ENCODE measurements around the gene CCDC12.

CCDC12 gene

DNA sequence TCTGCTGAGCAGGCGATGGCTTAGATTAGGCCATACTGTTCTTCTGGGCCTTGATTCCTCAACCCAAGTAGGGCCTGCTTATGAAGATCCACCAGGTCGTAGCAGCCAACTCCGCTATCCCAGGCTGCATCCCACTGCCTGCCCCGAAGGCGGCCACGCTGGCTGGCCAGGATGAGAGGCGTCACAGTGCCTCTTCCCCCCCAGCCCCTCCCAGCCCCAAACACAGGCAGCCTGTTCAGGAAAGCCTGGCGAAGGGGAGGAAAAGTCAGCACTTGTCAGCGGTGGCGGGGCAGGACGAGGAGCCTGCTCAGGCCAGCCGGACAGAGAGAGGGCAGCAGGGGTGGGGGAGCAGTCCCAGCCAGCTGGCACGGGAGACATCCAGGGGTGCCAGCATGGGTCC lies 87.8 kb downstream of the CCDC12 start:
- no peak for DNase-seq

DNA sequence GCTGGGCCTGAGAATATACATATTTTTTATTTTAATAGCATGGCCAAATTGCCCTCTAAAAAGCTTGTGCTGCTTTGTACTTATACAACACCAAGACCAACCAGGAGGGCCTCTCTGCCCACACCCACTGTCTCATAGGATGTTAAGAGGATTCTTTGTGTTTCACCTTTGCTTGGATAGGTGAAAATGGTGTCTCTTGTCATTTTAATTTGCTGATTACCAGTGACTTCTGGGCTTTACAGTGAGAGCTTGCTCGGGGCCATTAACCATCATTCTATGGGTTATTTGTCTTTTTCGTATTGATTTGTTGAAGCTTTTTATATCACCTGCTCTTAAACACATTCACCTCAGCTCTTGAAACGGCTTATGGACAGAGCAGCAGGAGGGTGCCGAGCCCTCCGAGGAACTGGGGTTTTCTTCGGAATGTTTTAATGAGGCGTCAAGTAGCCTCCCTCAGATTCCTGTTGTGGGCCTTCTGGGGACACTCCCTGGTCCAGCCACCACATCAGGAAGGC lies 88.5 kb downstream of the CCDC12 start:
- no peak for DNase-seq

DNA sequence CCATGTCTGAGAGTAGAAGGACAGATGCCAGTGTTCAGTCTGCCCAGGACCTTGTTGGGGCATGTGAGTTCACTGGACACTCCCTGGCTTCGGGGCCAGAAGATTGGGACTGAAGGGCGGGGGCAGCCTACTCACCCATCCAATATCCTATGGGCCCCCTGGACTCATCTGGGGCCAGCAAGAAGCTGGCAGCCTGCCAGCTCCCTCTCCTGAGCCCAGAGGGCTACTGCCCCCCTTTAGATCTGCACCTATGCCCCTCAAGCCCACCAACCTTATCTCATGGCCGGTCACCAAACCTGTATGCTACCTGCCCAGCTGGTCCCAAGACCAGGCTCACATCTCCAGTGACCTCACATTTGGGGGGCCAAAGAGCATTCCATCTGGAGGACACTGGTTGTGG lies 90.9 kb downstream of the CCDC12 start:
- no peak for DNase-seq

DNA sequence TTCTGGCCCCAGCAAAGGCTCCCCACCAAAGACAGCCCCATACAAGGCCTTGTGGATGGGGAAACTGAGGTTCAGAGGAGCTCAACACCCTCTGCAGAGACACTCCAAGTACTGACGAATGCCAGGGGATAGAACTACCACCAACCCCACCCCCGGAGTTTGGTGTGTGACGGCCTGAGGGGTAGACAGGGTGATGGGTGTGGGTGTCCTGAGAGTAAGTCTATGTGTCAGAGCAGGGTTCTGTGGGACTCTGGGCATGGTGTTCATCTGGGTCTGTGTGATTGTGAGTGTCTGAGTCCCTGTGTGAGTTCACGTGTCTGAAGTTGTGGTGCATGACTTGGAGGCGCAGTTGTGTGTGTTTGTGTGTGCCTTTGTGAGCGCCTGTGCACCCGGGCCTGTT lies 91.6 kb downstream of the CCDC12 start:
- DNase-seq, result no peak

DNA sequence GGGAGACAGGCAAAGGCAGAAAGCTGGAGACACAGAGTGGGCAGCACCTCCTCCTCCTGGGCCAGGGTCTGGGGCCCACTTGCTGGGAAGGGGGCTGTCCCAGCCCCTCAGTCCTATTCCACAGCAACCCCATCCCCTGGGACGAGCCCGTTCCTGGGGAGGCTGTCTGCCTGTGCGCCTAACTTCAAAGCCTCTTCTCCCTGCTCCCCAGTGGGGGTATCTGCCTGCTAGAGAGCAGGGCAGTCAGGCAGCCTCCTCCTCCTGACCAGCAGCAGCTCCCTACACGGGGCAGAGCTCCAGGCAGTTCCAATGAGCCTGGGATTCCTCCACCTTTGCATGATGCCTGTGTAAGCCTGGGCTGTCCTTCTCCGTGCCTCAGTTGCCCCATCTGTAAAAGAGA lies 92.1 kb downstream of the CCDC12 start:
- DNase-seq, result no peak

DNA sequence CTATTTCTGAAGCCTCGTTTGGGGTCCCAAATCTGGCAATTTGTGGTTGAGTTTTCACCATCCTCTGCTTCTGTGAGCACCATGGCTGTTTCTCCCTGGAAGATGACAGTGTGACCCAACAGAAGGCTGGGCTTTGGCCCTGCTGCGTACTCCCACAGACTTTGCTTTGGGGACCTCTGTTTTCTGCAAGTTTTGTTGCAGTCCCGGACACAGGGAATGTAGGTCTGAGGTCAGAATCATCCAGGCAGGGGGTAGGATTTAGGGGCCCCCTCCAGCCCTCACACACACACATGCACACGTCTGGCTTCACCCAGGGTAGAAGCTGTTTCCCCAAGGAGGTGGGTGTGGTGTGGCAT lies 92.7 kb downstream of the CCDC12 start:
- DNase-seq, result no peak

DNA sequence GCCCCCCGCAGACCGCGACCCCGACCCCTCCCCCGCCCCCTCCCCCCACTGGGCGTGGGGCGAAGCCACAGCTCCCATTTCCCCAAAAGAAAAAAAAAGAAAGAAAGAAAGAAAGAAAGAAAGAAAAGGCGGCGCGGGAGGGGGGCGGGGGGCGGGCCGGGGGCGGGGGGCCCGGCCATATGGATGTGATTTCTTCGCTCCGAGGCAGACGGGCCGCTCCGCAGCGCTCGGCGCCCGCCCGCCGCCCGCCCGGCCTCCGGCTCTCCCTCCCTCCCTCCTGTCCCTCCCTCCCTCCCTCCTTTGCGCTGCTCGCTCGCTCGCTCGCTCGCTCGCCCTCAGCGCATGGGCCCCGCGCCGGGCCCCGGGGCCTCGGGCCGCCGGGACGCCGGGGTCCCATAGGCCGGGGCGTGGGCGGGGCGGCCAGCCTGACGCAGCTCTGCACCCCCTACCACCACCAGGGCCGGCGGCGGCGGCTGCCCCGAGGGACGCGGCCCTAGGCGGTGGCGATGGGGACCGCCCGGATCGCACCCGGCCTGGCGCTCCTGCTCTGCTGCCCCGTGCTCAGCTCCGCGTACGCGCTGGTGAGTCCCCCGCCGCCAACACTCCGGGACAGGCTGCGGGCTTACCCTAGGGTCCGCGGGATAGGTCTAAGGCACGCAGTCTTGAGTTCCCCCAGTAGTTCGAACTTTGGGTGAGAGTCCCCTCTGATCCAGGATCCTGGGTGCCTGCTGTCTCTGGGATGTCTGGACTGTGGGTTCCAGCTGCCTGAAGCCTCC lies 93.3 kb downstream of the CCDC12 start:
- no peak for DNase-seq

DNA sequence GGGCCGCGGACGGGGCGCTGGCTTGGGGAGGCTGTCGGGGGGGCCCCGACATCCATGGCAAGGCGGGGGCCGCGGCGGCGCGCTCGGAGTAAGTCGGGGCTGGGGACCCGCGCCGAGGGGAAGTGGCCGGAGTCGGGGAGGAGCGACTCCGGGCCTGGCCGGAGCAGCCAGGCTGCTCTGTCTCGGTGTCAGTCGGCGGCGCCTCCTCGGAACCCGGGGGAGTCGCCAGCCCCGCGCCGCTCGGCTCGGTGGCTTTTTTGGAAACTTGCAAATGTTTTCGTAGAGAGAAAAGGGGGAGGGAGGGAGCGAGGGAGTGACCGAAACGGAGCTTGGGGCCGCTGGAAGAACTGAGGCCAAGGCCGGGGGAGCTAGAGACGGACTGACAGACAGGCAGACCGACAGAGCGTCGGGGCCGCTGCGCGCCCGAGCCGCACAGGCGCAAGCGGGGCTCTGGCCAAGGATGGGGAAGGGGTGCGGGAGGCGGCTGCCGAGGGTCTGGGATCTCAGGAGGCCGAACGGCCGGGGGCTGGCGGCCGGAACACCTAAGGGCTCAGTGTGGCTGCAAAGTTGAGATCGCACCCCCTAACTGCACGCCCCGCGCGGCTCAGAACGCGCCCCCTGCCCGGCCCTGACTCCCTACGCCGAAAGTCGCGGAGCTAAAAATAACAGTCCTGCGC lies 94.0 kb downstream of the CCDC12 start:
- no peak for DNase-seq

DNA sequence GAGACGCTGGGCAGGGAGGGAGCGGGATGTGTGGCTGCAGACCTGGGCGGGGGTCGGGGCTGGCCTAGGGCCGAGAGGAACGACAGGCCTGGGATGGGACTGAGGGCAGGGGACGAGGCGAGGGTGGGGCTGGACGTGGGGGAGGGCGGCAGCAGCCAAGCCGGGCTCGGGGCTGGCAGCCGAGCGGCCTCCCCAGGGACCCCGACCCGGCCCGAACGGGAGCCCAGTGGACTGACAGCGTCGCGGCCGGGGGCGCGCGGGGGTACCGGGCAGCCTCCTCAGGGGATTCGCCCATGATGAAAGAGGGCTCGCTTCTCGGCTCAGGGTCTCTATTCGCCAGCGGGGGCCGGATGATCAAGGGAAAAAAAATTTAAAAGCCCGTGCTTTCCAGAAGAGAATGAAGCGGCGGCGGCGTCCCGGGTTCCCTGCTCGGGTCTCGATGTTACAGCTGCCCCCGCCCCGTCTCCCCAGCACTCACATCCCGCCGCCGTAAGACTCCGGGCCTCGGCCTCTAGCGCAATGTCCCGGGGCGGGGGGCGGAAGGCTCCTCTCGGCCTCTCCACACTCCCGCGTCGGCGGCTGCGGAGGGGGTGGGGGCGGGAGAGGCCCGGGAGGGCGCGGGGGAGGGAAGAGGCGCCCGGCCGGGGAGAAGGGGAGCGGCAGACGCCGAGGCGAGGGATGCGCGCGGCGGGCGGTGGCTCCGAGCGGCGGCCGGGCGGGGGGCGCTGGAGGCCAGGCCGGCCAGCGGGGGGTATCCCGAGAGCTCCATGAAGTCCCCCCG lies 94.8 kb downstream of the CCDC12 start:
- no peak for DNase-seq

DNA sequence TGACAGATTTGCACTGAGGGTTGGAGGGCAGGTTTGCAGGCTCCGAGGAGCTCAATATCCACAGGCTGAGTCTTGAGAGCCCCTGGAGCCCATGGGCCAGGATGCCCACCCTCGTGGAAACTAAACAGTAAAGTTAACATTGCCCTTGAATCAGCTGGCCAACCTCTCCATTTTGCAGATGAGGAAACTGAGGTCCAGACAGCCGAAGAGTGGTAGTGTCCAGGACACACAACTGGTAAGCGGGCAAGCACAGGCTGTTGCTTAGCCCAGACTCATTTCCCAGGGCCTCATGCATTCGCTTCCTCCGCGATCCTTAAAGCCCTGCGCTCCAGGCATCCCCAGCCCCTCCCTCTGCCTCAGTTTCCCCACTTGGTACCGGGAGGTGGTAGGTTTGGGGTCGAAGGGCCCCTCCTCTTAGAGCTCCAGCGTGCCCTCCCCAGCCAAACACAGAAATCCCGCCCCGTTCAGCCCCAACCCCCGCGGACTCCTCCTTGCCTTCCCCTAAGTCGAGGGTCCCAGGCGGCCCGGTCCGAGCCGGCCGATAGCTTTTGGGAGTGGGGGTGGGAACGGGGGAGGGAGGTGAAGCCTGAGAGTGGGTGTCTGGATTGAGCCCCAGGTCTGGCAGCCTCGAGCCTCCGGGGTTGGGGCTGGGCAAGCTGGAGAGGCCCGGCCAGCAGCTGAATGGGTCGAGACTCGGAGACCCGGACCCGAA lies 95.5 kb downstream of the CCDC12 start:
- no peak for DNase-seq

DNA sequence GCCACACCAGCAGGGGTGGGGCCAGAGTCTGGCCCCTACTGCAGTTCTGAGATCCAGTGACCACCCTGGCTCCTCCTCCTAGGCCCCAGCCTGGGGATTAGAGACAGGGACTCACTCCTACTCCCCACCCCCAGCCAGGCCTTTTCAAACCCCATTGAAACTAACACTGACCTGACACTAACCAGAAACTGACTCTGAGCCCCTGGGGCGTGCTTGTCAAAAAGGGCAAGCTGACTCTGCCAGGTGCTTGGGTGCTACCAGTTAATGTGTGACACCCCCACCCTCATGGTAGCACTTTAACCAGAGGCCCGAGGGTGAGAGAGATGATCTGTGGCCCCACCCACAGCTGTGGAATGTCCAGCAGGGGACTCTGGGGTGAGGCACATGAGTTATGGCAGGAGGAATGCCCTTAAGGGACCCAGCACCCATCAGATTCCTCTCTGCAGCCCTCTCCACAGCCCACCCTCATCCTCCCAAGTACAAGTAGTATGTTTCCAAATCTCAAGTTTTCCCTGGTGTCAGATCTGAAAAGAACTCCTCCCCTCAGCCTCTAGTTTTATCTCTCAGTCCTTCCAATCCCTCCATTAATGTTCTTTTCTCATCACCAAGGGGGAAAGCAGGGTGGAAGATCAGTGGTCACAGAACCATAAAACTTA lies 97.6 kb downstream of the CCDC12 start:
- no peak for DNase-seq

DNA sequence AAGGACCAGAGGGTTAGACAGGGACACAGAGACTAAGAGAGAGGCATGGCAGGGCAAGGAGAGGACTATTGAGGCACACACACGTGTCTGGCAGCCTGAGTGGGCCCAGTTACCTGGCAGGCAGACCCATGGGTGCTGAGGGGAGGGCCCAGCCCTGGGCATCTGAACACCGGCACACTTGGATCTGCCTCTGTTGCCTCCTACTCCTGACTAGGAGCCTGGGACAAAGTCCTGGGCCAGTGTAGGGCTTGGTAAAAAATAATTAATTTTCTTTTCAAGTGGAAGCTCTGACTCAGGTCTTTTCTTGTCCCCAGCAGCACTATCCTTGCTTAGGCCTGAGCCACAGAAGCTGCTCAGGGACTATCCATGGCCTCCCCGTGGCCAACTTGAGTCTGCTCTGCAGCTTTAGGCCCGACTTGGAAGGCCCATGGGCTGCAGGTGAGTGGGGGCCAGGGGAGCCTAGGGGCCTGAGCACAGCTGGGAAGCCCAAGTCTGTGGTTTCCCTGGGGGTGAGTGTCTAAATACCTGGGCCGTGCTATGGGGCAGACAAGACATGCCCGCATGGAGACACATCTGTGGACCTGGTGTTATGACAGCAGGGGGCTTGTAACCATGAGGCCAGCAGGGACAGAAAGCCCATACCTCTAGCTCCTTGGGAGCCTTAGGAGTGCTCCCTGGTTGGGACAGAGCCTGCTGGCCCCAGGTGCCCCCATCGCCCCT lies 99.0 kb downstream of the CCDC12 start, which contains the start of gene PTH1R:
PTH1R (plus strand) TSS at position 316 of the 720 bp plus-strand sequence. CDS start 5,839 bp downstream, outside the sequence.
- DNase-seq, result no peak

DNA sequence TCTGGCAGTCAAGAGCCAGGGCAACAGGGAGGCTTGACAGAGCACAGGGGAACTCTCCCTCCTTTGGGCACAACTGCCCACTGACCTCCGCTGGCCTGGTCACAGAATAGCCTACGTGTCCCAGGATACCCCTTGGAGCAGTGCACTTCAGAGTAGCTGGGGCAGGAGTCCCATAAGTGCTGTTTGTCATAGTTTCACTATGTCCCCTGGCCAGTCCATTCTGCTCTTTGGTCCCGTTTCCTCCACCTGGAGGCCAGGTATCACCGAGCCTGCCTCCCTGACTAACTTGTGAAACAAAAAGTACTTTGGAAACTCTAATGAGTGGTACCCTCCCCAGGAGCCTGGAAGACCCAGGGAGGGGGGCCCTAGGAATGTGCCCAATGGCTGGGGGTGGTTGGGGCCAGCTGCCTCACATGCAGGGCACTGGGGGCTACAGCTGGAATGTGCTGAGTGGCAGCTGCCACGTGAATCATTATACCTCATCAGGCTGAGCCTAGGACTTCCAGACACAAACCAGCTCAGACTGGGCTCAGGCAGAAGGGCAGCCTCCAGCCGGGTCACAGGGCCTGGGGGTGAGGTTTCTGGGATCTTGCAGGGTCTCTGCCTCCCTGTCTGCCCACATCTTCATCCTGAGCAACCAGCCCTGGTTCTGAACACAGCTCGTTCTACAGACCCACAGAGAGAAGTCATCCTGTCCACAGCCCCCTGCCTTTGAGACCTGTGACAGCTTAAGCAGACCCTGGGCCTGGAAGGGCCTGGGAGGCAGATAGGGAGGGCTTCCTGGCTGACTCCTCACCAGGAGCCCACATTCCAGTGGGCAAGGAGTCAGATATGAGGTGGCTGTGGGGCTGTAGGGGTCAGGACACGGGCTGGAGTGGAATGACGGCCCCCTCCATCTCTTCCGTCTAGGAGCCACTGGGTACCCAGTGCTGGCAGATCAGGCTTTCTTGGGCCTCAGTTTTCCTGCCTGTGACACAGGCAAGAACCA lies 99.9 kb downstream of the CCDC12 start:
- no peak for DNase-seq

DNA sequence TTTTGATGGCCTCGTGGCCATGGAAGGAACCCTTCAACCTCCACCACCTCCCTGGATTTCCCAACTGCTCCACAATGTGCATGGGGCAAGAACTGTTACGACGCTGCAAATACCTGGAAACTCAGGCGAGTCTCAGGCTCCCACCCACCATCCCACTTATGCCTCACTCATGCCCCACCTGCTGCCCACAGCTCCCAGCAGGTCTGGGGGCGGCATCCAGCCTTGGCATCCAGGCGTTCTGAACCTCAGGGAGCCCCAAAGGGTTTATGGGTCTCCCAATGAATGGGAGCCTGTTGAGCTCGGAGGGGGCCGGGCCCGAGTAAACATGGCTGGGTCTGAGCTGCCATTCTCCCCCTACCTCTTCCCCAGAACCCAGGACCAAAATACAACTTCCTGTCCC lies 101.0 kb downstream of the CCDC12 start:
- no peak for DNase-seq

DNA sequence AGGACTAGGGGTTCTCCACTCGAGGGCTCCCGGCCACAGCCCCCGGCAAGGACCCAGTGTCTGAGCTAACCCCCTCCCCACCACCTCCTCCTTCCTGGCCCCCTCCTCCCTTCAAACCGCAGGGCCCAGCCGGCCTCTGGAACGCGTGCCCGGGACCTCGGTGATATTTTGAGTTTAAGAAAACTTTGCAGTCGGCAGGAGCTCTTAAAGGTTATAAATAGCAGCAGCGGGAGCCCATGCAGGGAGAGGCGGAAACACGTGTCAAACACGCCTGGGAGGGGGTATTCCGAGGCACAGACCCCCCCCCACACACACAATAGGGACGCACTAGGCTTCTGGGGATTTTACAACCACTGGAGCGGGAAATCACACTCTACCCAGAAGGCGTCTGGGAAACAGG lies 102.1 kb downstream of the CCDC12 start:
- DNase-seq, result no peak

DNA sequence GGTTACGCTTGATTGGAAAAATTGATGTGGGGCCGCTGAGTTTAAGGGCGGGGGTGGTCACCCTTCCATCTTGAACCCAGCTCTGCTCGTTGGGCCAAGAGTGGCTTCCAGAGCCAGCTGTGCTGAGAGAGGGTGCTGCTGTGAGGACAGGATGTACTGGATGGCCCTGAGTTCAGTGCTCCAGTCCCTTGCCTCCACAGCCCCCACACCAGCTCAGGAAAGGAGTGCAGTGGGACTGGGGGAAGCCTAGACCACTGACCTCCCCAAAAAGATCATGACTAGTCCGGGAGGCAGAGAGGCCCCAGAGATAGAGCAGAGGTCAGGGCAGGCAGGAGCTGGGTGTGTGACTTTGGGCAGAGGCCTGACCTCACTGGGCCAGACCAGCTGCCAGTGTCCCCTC lies 103.0 kb downstream of the CCDC12 start:
- DNase-seq, result no peak
